Stimulated activated naive B cell treated with anti-CD40 and anti-IgM and Interleukin-4, amounts not matched to agents 10 μg/mL and 1 μg/mL and 100 μg/mL, for 72 hours (primary cell): ENCODE results near the gene RUNX1.

Source experiments
- ATAC-seq, 2 donors: fragments of 150-1000 bp; cut with Tn5 transposase; replicated peaks; 2 replicates each; pipeline ENCODE4 v1.10.0; 2021; ENCODE audit warnings: moderate library complexity in 1 of 2
- DNase-seq: peaks from one replicate; pipeline ENCODE4 v3.0.0; 2021
- H3K27ac Mint-ChIP-seq: one replicate; pipeline ENCODE4 v1.8.0; 2022; ENCODE audit warnings: mild to moderate bottlenecking, mixed read lengths
- H3K27me3 Mint-ChIP-seq, 2 donors: one replicate each; pipeline ENCODE4 v1.8.0; 2022; ENCODE audit warnings: mixed read lengths in 2 of 2
- H3K36me3 Mint-ChIP-seq, 2 donors: one replicate each; pipeline ENCODE4 v1.8.0; 2022; ENCODE audit warnings: mixed read lengths in 2 of 2, mild to moderate bottlenecking in 1 of 2
- H3K4me1 Mint-ChIP-seq, 2 donors: one replicate each; pipeline ENCODE4 v1.8.0; 2022; ENCODE audit warnings: mixed read lengths in 2 of 2, mild to moderate bottlenecking in 1 of 2
- H3K4me3 Mint-ChIP-seq, 2 donors: one replicate each; pipeline ENCODE4 v1.8.0; 2022; ENCODE audit warnings: mild to moderate bottlenecking in 2 of 2, mixed read lengths in 2 of 2, moderate library complexity in 1 of 2
- H3K9me3 Mint-ChIP-seq, 2 donors: one replicate each; pipeline ENCODE4 v1.8.0; 2022; ENCODE audit warnings: mixed read lengths in 2 of 2, mild to moderate bottlenecking in 1 of 2

RUNX1 gene

DNA sequence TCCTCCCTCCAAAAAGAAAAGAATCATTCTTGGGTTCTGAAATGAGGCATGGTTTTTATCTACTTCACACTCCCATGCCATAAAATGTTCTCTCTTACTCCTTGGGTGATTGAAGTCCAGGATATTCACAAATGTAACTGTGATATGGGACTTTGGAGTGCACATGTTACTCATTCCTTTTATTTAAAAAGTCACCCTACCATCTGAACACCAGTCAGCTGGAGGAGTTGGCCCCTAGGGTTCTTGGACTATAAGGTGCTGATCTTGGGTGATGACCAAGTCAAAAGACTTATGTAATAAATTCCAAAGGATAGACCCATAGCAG, 251.9 kb downstream of the RUNX1 start:
- Mint-ChIP-seq H3K27me3 (no peaks in the 10 kb centered on the region), H3K27ac (no peak overlapping the region), H3K4me1 (peaks cover 0 to 6% of the 10 kb centered on the region in 2 donors), H3K9me3 (no peaks in the 10 kb centered on the region), H3K36me3 (peaks cover 43 to 64% of the 10 kb centered on the region in 2 donors), H3K4me3 (no peak overlapping the region)
- no peak for ATAC-seq
- DNase-seq: no peak

DNA sequence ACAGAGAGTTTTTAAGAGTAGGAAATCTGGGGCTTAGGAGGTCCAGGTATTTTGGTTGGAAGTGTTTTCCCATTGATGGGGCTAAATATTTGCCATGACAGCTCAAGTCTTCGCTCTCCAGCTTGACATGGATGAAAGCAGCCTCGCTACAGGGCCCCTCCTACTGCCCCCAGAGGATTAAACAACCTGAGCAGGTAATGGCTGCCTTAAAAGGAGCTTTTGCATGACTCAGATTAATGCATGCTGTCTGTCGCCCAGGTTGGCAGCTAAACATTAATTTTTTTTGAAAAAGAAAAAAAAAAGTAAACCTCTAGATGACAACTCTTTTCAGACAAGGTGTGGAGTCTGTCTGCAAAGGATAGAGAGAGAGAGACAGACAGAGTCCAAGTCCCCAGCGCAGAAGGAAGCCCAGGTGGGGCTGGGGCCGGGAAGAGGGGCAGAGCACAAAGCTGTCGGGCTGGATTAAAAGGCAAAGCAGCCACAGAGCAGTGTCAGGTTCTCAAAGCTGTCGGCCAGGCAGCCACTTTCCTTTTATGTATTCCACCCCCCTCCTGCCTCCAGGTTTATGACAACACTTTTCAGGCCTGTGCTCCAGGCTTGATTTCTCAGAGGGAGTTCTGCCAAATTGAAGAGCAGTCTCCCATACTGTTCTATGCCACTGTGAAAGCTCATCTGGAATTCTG, 252.4 kb downstream of the RUNX1 start:
- Mint-ChIP-seq H3K4me3 (no peak overlapping the region), H3K9me3 (no peaks in the 10 kb centered on the region), H3K4me1 (peaks cover 0 to 2% of the 10 kb centered on the region in 2 donors), H3K36me3 (peaks cover 45 to 61% of the 10 kb centered on the region in 2 donors), H3K27ac (no peak overlapping the region), H3K27me3 (no peaks in the 10 kb centered on the region)
- ATAC-seq (no peak), DNase-seq (no peak)

DNA sequence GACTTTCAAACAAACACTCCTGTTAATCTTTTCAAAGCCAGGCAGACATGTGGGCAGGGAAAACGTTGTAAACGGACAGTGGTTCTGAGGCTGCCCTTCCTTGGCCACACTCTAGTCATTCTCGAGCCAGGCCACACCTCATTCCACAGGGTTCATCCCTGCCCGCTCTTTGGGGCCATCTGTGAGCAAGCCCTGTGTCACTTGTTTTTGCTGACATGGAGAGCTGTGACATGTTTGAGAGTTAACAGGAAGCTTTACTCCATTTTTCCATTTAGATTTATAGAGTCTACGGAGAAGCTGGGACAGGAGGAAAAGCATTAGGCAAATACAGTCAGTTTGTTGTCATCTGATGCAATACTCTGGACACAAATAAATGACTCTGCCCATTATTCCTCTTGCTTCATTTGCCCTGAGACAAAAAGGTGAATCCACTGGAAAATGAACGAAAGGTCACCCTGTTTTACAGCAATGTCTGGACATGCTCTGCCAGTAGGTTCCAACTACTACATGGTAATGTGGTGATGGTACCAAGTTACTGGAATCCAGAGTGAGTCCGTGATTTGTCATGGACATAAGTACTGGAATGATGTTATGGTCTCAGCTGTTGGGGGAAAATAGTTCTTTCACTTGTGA, 253.4 kb downstream of the RUNX1 start:
- H3K36me3 Mint-ChIP-seq: peaks cover 42 to 61% of the 10 kb centered on the region in 2 donors
- no peaks in the 10 kb centered on the region for H3K9me3 Mint-ChIP-seq
- H3K27me3 Mint-ChIP-seq: no peaks in the 10 kb centered on the region
- H3K4me3 Mint-ChIP-seq: no peak overlapping the region
- H3K4me1 Mint-ChIP-seq: no peaks in the 10 kb centered on the region
- no peak overlapping the region for H3K27ac Mint-ChIP-seq
- DNase-seq (no peak), ATAC-seq (no peak)

DNA sequence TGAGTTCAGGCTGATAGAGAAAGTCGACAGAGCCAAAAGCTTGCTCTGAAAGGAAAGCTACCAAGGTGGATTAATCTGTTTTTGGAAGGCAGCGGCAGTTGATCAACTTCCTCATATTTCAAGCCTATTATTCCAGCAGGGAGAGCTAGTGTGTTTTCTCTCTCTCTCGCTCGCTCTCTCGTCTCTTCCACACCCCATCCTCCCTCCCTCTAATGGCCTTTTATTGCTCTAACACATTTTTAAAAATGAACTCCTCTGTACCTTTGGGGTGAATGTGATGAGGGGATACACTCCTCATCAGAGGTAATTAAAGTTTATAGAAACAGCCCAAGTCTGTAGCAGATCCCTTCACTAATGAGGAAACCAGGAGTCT, 253.9 kb downstream of the RUNX1 start:
- H3K4me1 Mint-ChIP-seq: no peaks in the 10 kb centered on the region
- H3K27me3 Mint-ChIP-seq: no peaks in the 10 kb centered on the region
- ATAC-seq (no peak), DNase-seq (no peak)
- H3K9me3 Mint-ChIP-seq: no peaks in the 10 kb centered on the region
- H3K4me3 Mint-ChIP-seq: no peak overlapping the region
- peaks cover 42 to 61% of the 10 kb centered on the region in 2 donors for H3K36me3 Mint-ChIP-seq
- no peak overlapping the region for H3K27ac Mint-ChIP-seq

DNA sequence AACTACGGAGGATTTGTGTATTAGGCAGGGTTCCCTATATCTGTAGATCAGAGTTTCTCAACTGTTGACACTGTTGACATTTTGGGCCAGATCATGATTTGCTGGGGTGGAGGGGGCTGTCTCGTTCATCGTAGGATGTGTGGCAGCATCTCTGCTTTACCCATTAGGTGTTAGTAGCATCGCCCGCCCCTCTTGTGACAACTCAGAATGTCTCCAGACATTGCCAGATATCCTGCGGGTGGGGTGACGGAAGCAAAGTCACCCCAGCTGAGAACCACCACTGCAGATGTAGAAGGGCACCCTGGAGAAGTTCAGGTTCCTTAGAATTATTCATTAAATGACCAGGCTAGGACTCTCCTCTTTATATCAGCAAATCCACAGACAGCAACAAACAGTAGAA, 254.4 kb downstream of the RUNX1 start:
- ATAC-seq (no peak), DNase-seq (no peak)
- H3K4me3 Mint-ChIP-seq: peak overlapping the region in 1 of 2 donors; percentile 14
- no peaks in the 10 kb centered on the region for H3K9me3 Mint-ChIP-seq
- peak overlapping the region; percentile 16 for H3K27ac Mint-ChIP-seq
- H3K36me3 Mint-ChIP-seq: peaks cover 39 to 56% of the 10 kb centered on the region in 2 donors
- no peaks in the 10 kb centered on the region for H3K4me1 Mint-ChIP-seq
- no peaks in the 10 kb centered on the region for H3K27me3 Mint-ChIP-seq

DNA sequence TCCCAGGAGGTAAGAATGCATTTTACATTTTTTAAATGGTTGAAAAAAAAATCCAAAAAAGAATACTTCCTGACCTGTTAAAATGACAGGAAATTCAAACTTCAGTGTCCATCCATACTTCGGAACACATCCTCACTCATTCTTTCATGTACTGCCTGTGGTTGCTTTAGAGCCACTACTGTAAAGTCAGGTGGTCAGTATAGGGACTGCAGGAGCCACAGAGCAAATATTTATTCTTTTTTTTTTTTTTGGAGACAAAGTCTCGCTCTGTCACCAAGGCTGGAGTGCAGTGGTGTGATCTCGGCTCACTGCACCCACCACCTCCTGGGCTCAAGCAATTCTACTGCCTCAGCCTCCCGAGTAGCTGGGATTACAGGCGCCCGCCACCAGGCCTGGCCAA, 255.6 kb downstream of the RUNX1 start:
- no peak for ATAC-seq
- no peak overlapping the region for H3K4me3 Mint-ChIP-seq
- no peak for DNase-seq
- no peaks in the 10 kb centered on the region for H3K27me3 Mint-ChIP-seq
- no peaks in the 10 kb centered on the region for H3K9me3 Mint-ChIP-seq
- H3K4me1 Mint-ChIP-seq: no peaks in the 10 kb centered on the region
- H3K36me3 Mint-ChIP-seq: peaks cover 41 to 54% of the 10 kb centered on the region in 2 donors
- H3K27ac Mint-ChIP-seq: no peak overlapping the region

DNA sequence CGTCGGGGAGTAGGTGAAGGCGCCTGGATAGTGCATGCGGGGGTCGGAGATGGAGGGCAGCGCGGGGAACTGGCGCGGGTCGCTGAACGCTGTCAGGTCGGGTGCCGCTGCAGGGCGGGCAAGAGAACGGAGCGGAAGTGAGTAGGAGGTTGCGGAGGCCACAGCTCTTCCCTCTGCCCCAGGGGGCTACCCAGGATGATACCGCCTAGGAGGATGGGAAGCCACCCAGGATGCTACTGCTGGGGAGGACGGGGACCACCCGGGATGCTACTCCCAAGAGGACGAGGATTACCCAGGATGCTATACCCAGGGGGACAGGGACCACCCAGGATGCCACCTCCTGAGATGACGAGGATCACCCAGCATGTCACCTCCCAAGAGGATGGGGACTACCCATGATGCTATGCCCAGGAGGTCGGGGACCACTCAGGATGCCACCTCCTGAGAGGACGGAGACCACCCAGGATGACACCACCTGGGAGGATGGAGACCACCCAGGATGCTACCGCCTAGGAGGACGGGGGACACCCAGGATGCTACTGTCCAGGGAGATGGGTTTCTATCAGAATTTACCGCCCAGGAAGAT, 256.5 kb downstream of the RUNX1 start:
- DNase-seq (no peak), ATAC-seq (no peak)
- Mint-ChIP-seq H3K4me1 (no peaks in the 10 kb centered on the region), H3K27me3 (no peaks in the 10 kb centered on the region), H3K36me3 (peaks cover 37 to 51% of the 10 kb centered on the region in 2 donors), H3K27ac (peak overlapping the region; percentile 75), H3K9me3 (no peaks in the 10 kb centered on the region), H3K4me3 (no peak overlapping the region)

DNA sequence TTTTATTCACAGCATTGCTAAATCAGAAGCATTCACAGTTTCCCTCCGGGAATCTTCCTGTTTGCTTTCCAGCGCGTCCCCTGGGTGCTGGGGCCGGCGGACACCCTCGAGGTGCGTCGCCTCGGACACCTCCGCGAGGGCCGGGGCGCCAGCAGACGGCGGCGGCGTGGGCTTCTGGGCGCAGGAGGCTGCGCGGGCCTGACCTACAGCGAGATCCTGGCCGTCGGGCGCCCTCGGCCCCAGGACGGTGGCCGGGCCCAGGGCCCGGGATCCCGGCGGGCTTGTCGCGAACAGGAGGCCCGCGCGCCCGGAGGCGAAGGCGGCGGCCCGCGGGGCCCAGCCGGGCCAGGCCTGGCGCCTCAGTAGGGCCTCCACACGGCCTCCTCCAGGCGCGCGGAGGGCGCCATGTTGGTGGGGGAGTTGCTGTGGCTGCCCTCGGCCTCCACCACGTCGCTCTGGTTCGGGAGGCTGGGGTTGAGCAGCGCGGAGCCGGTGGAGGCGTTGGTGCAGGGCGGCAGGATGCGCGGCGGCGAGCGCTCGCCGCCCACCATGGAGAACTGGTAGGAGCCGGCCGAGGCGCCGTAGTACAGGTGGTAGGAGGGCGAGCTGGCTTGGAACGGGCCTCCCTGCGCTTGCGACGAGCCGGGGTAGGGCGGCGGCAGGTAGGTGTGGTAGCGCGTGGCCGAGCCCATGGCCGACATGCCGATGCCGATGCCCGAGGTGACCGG, 257.2 kb downstream of the RUNX1 start:
- H3K4me3 Mint-ChIP-seq: no peak overlapping the region
- DNase-seq (no peak), ATAC-seq (no peak)
- no peaks in the 10 kb centered on the region for H3K4me1 Mint-ChIP-seq
- peak overlapping the region; percentile 75 for H3K27ac Mint-ChIP-seq
- H3K27me3 Mint-ChIP-seq: no peaks in the 10 kb centered on the region
- no peaks in the 10 kb centered on the region for H3K9me3 Mint-ChIP-seq
- peaks cover 37 to 46% of the 10 kb centered on the region in 2 donors for H3K36me3 Mint-ChIP-seq

DNA sequence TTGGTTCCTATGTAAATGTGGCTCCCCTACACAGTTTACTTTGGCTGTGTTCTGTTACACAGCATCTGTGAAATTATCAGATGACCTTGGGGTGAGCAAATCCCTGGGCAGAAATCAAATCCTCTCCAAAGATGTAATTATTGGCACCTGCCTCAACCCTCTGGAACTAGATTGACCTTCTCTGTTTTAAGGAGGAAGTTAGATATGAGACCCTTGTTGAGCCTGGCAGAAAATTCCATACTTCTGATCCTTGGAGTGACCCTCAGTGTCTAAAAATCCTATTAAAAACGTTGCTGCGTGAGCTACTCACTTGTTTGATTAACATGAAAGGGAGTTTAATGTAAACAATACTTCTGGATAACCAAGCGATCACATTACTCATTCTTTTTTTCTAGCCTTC, 258.3 kb downstream of the RUNX1 start:
- DNase-seq (no peak), ATAC-seq (no peak)
- Mint-ChIP-seq H3K9me3 (no peaks in the 10 kb centered on the region), H3K27ac (no peak overlapping the region), H3K4me3 (no peak overlapping the region), H3K27me3 (no peaks in the 10 kb centered on the region), H3K36me3 (peaks cover 33 to 42% of the 10 kb centered on the region in 2 donors), H3K4me1 (no peaks in the 10 kb centered on the region)

DNA sequence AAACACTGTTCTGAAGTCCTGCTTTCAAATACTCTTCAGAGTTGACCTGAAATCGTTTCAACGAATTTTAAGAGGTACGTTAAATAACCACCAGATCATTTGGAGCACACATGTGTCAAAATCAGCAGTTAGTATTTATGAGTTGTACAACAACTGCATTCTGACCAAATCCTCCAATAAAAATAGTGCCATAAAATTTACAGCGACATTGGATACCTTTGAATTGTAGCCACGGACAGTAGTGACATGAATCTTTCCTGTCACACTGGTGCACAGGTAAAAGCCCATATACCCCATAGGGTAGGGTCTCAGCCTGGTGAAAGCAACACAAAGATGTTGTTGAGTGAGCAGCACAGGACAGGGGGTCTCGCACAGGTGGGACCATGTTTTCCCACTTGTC, 258.8 kb downstream of the RUNX1 start:
- Mint-ChIP-seq H3K9me3 (no peaks in the 10 kb centered on the region), H3K27me3 (no peaks in the 10 kb centered on the region), H3K4me3 (no peak overlapping the region), H3K36me3 (peaks cover 30 to 37% of the 10 kb centered on the region in 2 donors), H3K27ac (no peak overlapping the region), H3K4me1 (no peaks in the 10 kb centered on the region)
- no peak for ATAC-seq
- DNase-seq: no peak

DNA sequence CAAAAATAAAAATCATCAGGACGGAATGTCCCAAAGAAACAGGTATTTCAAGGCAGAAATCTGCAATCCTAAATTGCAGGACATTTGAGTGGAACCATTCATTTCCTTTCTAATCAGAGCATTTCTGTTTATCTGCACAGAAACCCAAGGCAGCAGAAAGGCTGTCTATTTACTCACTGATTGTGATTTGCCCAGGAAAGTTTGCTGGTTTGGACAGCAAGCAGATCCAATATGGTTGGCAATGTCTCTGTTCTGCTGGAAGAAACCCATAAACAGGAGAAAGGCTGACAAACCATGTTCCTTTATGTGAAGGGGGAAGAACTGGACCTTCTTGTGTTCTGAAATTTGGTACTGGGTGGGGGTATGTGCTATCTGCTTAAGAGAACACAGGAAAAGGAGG, 260.2 kb downstream of the RUNX1 start:
- ATAC-seq (no peak), DNase-seq (no peak)
- Mint-ChIP-seq H3K27me3 (no peaks in the 10 kb centered on the region), H3K27ac (no peak overlapping the region), H3K9me3 (no peaks in the 10 kb centered on the region), H3K4me1 (no peaks in the 10 kb centered on the region), H3K36me3 (peaks cover 18 to 25% of the 10 kb centered on the region in 2 donors), H3K4me3 (no peak overlapping the region)

DNA sequence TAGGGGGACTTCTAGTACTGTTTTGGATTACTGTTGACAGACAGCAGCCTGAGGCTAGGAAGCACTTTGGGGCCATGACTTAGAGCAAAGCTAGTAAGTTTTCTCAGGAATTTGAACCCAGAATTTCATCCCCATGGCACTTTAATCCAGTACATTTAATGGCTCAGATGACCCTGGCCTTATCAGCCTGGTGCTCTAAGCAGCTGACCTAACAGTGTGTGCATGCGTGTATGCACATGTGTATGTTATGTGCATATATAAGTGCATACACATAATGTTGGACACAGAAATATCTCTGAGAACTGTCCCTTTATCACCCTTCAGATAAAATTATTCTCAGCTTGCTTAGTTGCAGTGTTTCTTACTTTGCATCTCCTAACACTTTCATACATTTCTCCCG, 265.3 kb downstream of the RUNX1 start:
- Mint-ChIP-seq H3K27ac (no peak overlapping the region), H3K4me1 (no peaks in the 10 kb centered on the region), H3K27me3 (peaks cover 0 to 3% of the 10 kb centered on the region in 2 donors), H3K4me3 (no peak overlapping the region), H3K9me3 (peaks cover 0 to 3% of the 10 kb centered on the region in 2 donors), H3K36me3 (peaks cover 7 to 12% of the 10 kb centered on the region in 2 donors)
- ATAC-seq: no peak
- no peak for DNase-seq

DNA sequence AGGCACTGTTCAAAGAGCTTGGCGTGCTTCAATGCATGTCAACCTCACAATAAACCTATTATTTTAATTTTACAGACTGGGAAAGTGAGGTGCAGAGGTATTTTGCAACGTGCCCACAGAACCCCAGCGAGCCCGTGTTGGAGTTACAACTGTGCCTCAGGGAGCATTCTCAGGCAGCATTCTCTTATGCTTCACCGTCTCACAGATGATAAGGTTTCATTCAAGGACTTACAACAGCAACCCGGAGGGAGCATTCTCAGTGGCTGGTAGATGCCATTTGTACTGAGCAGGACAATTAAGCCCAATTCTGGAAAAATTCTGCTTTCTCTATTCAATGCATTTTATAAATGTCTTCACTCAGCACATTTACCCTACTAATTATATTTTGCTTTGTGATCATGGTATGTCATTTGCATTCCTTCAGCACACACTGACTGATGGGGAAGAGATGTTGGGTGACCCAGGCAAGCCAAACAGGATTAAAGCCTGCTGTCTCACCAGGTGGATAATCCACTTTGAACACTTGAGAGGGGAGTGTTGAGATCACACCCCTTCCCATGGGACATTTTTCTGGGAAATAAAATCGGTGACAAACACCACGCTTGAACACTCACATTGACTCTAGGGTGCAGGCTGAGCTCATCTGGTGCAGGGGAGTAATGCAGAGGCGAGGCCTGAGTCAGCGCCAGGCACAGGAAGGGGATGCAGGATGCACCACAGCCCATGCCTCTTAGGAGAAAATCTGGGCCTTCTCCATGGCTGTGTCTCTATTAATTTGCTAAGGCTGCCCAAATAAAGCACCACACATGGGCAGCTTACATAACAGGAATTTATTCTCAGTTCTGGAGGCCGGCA, 266.4 kb downstream of the RUNX1 start:
- Mint-ChIP-seq H3K9me3 (peaks cover 0 to 3% of the 10 kb centered on the region in 2 donors), H3K4me1 (no peaks in the 10 kb centered on the region), H3K36me3 (peaks cover 4 to 10% of the 10 kb centered on the region in 2 donors), H3K4me3 (no peak overlapping the region), H3K27me3 (peaks cover 0 to 9% of the 10 kb centered on the region in 2 donors), H3K27ac (no peak overlapping the region)
- DNase-seq (no peak), ATAC-seq (no peak)

DNA sequence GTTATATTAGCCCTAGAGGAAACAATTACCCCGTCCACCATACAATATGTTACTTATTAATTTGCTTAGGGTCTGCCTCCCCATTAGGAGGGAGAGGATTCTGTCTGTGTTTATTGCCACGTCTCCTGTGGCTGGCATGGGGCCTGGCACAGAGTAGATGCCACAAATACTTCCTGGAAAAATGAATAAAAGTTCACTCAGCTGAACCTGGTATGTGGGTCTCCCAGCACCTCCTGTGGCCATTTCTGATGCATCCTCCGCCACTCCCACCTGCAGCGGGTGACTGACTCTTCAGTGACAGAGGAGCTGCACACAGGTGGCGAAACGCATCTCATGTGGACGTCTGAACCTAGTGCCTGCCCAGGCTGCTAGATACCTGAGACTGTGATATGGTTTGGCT, 267.6 kb downstream of the RUNX1 start:
- ATAC-seq (no peak), DNase-seq (no peak)
- peaks cover 4% of the 10 kb centered on the region in 2 donors for H3K36me3 Mint-ChIP-seq
- peaks cover 0 to 3% of the 10 kb centered on the region in 2 donors for H3K9me3 Mint-ChIP-seq
- H3K27me3 Mint-ChIP-seq: peaks cover 6 to 14% of the 10 kb centered on the region in 2 donors
- H3K27ac Mint-ChIP-seq: no peak overlapping the region
- no peaks in the 10 kb centered on the region for H3K4me1 Mint-ChIP-seq
- no peak overlapping the region for H3K4me3 Mint-ChIP-seq
